ENCODE results near the gene CDH2. TPM values are rescaled to one million over a fixed set of nuclear protein-coding genes. Genes with fewer than 3 reads are reported as not detected.
A peak's percentile ranks its signal among the peaks of the same experiment; 100 is the strongest.

The CDH2 gene
- total and polyA plus RNA-seq, 4 donors: 0.14 to 5.0 (median 0.87) TPM

GRCh38 chr18:28040211-28040610 lies 136.7 kb downstream of the CDH2 start:
- Histone ChIP-seq H3K4me3 (no peak overlapping the region), H3K9me3 (ENCODE audit: control insufficient read depth in 4 of 4, insufficient read depth in 3 of 4, low read length in 3 of 4) (peaks cover 0 to 2% (median 0%) of the 10 kb centered on the region in 4 donors), H3K27me3 (ENCODE audit: control insufficient read depth in 3 of 3, insufficient read depth in 3 of 3, low read length in 2 of 3) (no peaks in the 10 kb centered on the region), H3K36me3 (ENCODE audit: control insufficient read depth in 4 of 4, insufficient read depth in 4 of 4, low read length in 4 of 4) (no peaks in the 10 kb centered on the region), H3K27ac (ENCODE audit: low read depth in 1 of 2, low read length in 1 of 2) (no peak overlapping the region), H3K4me1 (ENCODE audit: control insufficient read depth in 5 of 5, insufficient read depth in 5 of 5, low read length in 5 of 5) (peaks cover 0 to 12% (median 6%) of the 10 kb centered on the region in 5 donors), H3K9ac (ENCODE audit: insufficient read depth in 1 of 2, low read length in 2 of 2) (no peak overlapping the region)
- no peak for ATAC-seq (ENCODE audit: insufficient read depth, low FRiP score)
- whole genome bisulfite sequencing, 2 donors: 76% methylated on average over 2 of the region's 2 CpGs
- TF ChIP-seq CTCF (IDR thresholded peaks at IDR 0.05; ENCODE audit: control extremely low read depth, extremely low read depth): no peak
- DNase-seq: peak in 2 of 3 donors; percentile 13 to 42

GRCh38 chr18:28039691-28040090 lies 137.2 kb downstream of the CDH2 start:
- Histone ChIP-seq H3K9ac (ENCODE audit: insufficient read depth in 1 of 2, low read length in 2 of 2) (no peak overlapping the region), H3K27me3 (ENCODE audit: control insufficient read depth in 3 of 3, insufficient read depth in 3 of 3, low read length in 2 of 3) (no peaks in the 10 kb centered on the region), H3K9me3 (ENCODE audit: control insufficient read depth in 4 of 4, insufficient read depth in 3 of 4, low read length in 3 of 4) (peaks cover 0 to 2% (median 0%) of the 10 kb centered on the region in 4 donors), H3K36me3 (ENCODE audit: control insufficient read depth in 4 of 4, insufficient read depth in 4 of 4, low read length in 4 of 4) (no peaks in the 10 kb centered on the region), H3K27ac (ENCODE audit: low read depth in 1 of 2, low read length in 1 of 2) (no peak overlapping the region), H3K4me3 (no peak overlapping the region), H3K4me1 (ENCODE audit: control insufficient read depth in 5 of 5, insufficient read depth in 5 of 5, low read length in 5 of 5) (peaks cover 0 to 12% (median 3%) of the 10 kb centered on the region in 5 donors)
- 62 to 67% methylated on average over 3 of the region's 3 CpGs for WGBS, 2 donors
- DNase-seq (peak in 1 of 3 donors; percentile 74), ATAC-seq (ENCODE audit: insufficient read depth, low FRiP score) (no peak)
- no peak for TF ChIP-seq CTCF (IDR thresholded peaks at IDR 0.05; ENCODE audit: control extremely low read depth, extremely low read depth)

GRCh38 chr18:28039078-28039477 lies 137.9 kb downstream of the CDH2 start:
- WGBS, 2 donors: 70% methylated on average over 5 of the region's 5 CpGs
- ATAC-seq (ENCODE audit: insufficient read depth, low FRiP score): no peak
- no peak overlapping the region for H3K27ac ChIP-seq (ENCODE audit: low read depth in 1 of 2, low read length in 1 of 2)

More at GRCh38 chr18:28039078-28039477, 137.9 kb downstream of the CDH2 start:
- Histone ChIP-seq H3K36me3 (ENCODE audit: control insufficient read depth in 4 of 4, insufficient read depth in 4 of 4, low read length in 4 of 4) (no peaks in the 10 kb centered on the region), H3K27me3 (ENCODE audit: control insufficient read depth in 3 of 3, insufficient read depth in 3 of 3, low read length in 2 of 3) (no peaks in the 10 kb centered on the region), H3K4me3 (no peak overlapping the region), H3K9ac (ENCODE audit: insufficient read depth in 1 of 2, low read length in 2 of 2) (no peak overlapping the region), H3K4me1 (ENCODE audit: control insufficient read depth in 5 of 5, insufficient read depth in 5 of 5, low read length in 5 of 5) (peaks cover 0 to 12% (median 3%) of the 10 kb centered on the region in 5 donors), H3K9me3 (ENCODE audit: control insufficient read depth in 4 of 4, insufficient read depth in 3 of 4, low read length in 3 of 4) (peaks cover 0 to 2% (median 0%) of the 10 kb centered on the region in 4 donors)
- DNase-seq: peak in 1 of 3 donors; percentile 10
- no peak for TF ChIP-seq CTCF (IDR thresholded peaks at IDR 0.05; ENCODE audit: control extremely low read depth, extremely low read depth)
